ENCODE results near the gene TSPAN9. TPM values are rescaled to one million over a fixed set of nuclear protein-coding genes. Genes with fewer than 3 reads are reported as not detected.

Gene TSPAN9
- total RNA-seq, 2 donors from 2014 or later, result 41.9 to 50.0 TPM

DNA sequence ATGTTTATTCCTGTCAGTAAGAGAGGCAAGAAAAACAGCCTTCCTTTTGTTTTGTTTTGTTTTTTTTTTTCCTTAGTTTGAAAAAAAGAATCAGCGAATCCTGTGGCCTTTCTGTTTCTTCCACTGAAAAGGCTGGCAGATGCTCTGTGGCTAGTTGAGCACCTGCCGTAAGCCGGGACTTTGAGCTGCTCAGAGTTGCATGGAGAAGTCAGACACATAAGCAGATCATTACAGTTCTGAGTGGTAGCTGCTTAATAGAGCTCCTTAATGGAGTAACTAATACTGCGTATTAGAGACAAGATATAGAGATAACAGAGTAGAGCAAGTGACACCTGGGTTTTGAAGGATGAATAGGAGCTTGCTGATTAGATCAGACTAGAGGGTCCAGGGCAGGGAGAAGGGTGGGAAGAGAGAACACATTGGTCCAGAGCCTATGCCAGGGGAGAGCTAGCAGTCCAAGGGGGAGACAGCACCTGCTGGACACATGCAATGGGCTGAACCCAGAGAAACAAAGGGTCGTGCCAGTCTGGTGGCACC, 129.4 kb downstream of the TSPAN9 start:
- TF ChIP-seq POLR2AphosphoS5 (IDR thresholded peaks at IDR 0.05) (no peak), POLR2A (IDR thresholded peaks at IDR 0.05) (no peak)
- TF ChIP-seq, protein P1, sequence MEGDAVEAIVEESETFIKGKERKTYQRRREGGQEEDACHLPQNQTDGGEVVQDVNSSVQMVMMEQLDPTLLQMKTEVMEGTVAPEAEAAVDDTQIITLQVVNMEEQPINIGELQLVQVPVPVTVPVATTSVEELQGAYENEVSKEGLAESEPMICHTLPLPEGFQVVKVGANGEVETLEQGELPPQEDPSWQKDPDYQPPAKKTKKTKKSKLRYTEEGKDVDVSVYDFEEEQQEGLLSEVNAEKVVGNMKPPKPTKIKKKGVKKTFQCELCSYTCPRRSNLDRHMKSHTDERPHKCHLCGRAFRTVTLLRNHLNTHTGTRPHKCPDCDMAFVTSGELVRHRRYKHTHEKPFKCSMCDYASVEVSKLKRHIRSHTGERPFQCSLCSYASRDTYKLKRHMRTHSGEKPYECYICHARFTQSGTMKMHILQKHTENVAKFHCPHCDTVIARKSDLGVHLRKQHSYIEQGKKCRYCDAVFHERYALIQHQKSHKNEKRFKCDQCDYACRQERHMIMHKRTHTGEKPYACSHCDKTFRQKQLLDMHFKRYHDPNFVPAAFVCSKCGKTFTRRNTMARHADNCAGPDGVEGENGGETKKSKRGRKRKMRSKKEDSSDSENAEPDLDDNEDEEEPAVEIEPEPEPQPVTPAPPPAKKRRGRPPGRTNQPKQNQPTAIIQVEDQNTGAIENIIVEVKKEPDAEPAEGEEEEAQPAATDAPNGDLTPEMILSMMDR (IDR thresholded peaks at IDR 0.05), result no peak
- Histone ChIP-seq H3K27ac (peak overlapping the region in 1 of 2 donors; percentile 62), H3K27me3 (replicated peaks; ENCODE audit: insufficient read depth) (no peaks in the 10 kb centered on the region), H3K4me1 (replicated peaks) (peaks cover 14% of the 10 kb centered on the region), H3K36me3 (no peaks in the 10 kb centered on the region), H3K4me3 (no peak overlapping the region), H3K9me3 (no peaks in the 10 kb centered on the region)
- intact Hi-C loops (cut with DNase I), result loop anchor here (10.0 kb wide), 1 partner anchor 68 kb away; no protein-coding TSS in a partner anchor
- no peak for DNase-seq (ENCODE audit: low spot score)
- 87% methylated on average over 5 of the region's 5 CpGs for WGBS

- H3K4me3 ChIP-seq, result no peak overlapping the region
- no peaks in the 10 kb centered on the region for H3K9me3 ChIP-seq
- 77% methylated on average over 7 of the region's 7 CpGs for WGBS
- no peak overlapping the region for H3K27ac ChIP-seq
- no peaks in the 10 kb centered on the region for H3K27me3 ChIP-seq (replicated peaks; ENCODE audit: insufficient read depth)
- no peaks in the 10 kb centered on the region for H3K36me3 ChIP-seq
- TF ChIP-seq POLR2AphosphoS5 (IDR thresholded peaks at IDR 0.05), result no peak
- TF ChIP-seq, protein P1 (IDR thresholded peaks at IDR 0.05), result no peak
- no peak for TF ChIP-seq POLR2A (IDR thresholded peaks at IDR 0.05)
- intact Hi-C loops (cut with DNase I), result loop anchor here (10.0 kb wide), 1 partner anchor 68 kb away; no protein-coding TSS in a partner anchor
- DNase-seq (ENCODE audit: low spot score), result no peak
- peaks cover 14% of the 10 kb centered on the region for H3K4me1 ChIP-seq (replicated peaks)
Observed at GRCh38 chr12:3207175-3207574, 130.0 kb downstream of the TSPAN9 start.

- Histone ChIP-seq H3K4me1 (replicated peaks) (peaks cover 14% of the 10 kb centered on the region), H3K27ac (no peak overlapping the region), H3K4me3 (no peak overlapping the region), H3K9me3 (no peaks in the 10 kb centered on the region), H3K27me3 (replicated peaks; ENCODE audit: insufficient read depth) (no peaks in the 10 kb centered on the region), H3K36me3 (no peaks in the 10 kb centered on the region)
- 93% methylated on average over 13 of the region's 13 CpGs for WGBS
- DNase-seq (ENCODE audit: low spot score), result no peak
- no peak for TF ChIP-seq POLR2AphosphoS5 (IDR thresholded peaks at IDR 0.05)
- TF ChIP-seq, protein P1 (IDR thresholded peaks at IDR 0.05), result no peak
- TF ChIP-seq POLR2A (IDR thresholded peaks at IDR 0.05), result no peak
- intact Hi-C loops (cut with DNase I), result loop anchor here (10.0 kb wide), 1 partner anchor 67 kb away; no protein-coding TSS in a partner anchor
Observed at GRCh38 chr12:3207858-3208257, 130.7 kb downstream of the TSPAN9 start.

DNA sequence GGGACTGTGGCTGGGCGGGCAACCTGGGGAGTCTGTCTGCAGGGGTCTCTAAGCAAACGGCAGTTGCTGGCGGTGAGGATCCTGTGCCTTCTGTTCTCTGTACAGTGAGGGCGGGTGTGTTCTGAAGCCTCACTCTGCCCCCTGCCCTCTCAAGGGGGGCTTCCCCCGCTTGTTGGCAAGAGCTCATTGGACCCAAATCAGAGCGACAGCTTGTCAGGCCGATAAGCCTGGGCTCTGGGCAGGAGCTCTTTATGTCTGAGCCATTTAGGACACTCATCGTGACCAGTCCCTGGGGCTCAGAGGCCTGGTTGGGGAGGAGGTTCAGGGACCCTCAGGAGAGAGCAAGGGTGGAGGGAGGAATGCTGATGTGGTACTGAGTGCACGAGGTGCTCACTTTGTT, 136.0 kb downstream of the TSPAN9 start:
- Histone ChIP-seq H3K9me3 (no peaks in the 10 kb centered on the region), H3K36me3 (no peaks in the 10 kb centered on the region), H3K27ac (peak overlapping the region; percentile 79 to 80), H3K27me3 (replicated peaks; ENCODE audit: insufficient read depth) (no peaks in the 10 kb centered on the region), H3K4me1 (replicated peaks) (peaks cover 13% of the 10 kb centered on the region), H3K4me3 (no peak overlapping the region)
- 67% methylated on average over 9 of the region's 9 CpGs for WGBS
- no peak for DNase-seq (ENCODE audit: low spot score)
- TF ChIP-seq POLR2AphosphoS5 (IDR thresholded peaks at IDR 0.05) (no peak), POLR2A (IDR thresholded peaks at IDR 0.05) (no peak)
- TF ChIP-seq, protein P1 (IDR thresholded peaks at IDR 0.05), result no peak
- intact Hi-C loops (cut with DNase I), result no loop called here

DNA sequence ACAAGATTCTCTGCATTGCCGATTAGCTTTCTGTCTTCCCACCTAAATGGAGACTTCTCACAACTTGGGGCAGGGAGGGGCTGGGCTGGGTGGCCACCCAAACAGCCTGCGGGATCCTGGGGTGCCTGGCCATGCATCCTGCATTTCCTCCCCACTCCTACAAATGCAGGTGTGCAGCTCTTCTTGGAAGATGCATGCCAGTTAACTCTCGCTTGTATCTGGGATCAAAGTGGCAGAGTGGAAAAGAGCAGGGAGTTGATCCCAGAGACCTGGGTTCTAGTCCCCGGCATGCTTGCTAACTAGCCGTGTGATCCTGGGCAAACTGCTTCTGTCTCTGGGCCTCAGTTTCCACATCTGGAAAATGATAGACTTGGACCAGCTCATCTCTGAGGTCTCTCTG, 136.6 kb downstream of the TSPAN9 start:
- Histone ChIP-seq H3K36me3 (no peaks in the 10 kb centered on the region), H3K4me1 (replicated peaks) (peaks cover 18% of the 10 kb centered on the region), H3K4me3 (no peak overlapping the region), H3K27ac (peak overlapping the region; percentile 79 to 80), H3K27me3 (replicated peaks; ENCODE audit: insufficient read depth) (no peaks in the 10 kb centered on the region), H3K9me3 (no peaks in the 10 kb centered on the region)
- no peak for DNase-seq (ENCODE audit: low spot score)
- TF ChIP-seq POLR2AphosphoS5 (IDR thresholded peaks at IDR 0.05), result no peak
- 88% methylated on average over 5 of the region's 5 CpGs for WGBS
- intact Hi-C loops (cut with DNase I), result no loop called here
